Vagina (tissue), 2 donors: ENCODE measurements around the gene SLC49A3.

ENCODE experiments used
- POLR2A ChIP-seq, 2 donors: fragments of 450-650 bp; IDR thresholded peaks; one replicate each; pipeline ENCODE4 v1.6.1; 2017; ENCODE audit warnings: antibody characterized with exemption in 2 of 2, mild to moderate bottlenecking in 2 of 2, moderate library complexity in 2 of 2
- TF ChIP-seq, protein P1 (sequence below), 3 experiments: fragments of 450-650 bp in 2 of 3; fragments of 200-600 bp in 1 of 3; sonication (generic) in 1 of 3; IDR thresholded peaks; one replicate each; pipeline ENCODE4 v1.5.1; 2017 to 2019; ENCODE audit warnings: antibody characterized with exemption in 3 of 3, mild to moderate bottlenecking in 2 of 3, moderate library complexity in 2 of 3

DNA sequence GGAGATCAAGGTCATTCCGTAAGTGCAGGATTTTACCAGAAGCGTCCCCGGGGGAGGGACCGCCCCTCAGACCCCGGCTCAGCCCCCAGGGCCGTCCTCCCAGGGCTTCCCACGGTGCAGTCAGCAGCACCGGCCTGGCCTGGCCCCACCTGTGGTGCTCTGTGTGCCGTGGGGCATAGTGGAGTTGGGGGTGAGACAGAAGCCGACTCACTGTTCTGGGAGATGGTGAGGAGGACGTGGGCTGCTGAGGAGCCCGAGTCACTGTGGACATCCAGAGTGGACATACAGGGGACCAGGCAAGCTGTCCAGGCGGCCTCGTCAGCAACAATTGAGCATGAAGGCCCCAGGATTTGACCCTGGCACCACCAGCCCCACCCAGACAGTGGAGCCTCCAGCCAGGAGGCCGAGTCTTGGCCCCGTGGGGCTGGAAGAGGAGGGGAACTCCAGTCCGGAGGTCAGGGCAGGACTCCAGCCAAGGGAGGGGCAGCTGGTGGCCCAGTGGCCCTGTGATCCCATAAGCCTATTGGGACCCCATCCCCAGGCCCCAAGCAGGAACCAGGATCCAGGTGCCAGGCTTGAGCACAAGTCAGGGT, 34.0 kb downstream of the SLC49A3 start:
- TF ChIP-seq, protein P1, sequence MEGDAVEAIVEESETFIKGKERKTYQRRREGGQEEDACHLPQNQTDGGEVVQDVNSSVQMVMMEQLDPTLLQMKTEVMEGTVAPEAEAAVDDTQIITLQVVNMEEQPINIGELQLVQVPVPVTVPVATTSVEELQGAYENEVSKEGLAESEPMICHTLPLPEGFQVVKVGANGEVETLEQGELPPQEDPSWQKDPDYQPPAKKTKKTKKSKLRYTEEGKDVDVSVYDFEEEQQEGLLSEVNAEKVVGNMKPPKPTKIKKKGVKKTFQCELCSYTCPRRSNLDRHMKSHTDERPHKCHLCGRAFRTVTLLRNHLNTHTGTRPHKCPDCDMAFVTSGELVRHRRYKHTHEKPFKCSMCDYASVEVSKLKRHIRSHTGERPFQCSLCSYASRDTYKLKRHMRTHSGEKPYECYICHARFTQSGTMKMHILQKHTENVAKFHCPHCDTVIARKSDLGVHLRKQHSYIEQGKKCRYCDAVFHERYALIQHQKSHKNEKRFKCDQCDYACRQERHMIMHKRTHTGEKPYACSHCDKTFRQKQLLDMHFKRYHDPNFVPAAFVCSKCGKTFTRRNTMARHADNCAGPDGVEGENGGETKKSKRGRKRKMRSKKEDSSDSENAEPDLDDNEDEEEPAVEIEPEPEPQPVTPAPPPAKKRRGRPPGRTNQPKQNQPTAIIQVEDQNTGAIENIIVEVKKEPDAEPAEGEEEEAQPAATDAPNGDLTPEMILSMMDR (IDR thresholded peaks at IDR 0.05), result no peak
- no peak for TF ChIP-seq POLR2A (IDR thresholded peaks at IDR 0.05)
